Calu3 (cell line): Measurements from ENCODE around the gene AP1S3. TPM values are rescaled to one million over a fixed set of nuclear protein-coding genes. Genes with fewer than 3 reads are reported as not detected.

Experiments
- BruUV-seq: library from RNA; stranded (reverse); fragments of 400-500 nt; replicated peaks from 2 replicates; lab custom pipeline; 2021; lab: Mats Ljungman, UMichigan
- CTCF ChIA-PET: fragments of 300-600 bp; sonication (Branson Sonifier 250); formaldehyde crosslinking; loops from one replicate; lab custom pipeline; 2022; ENCODE audit warnings: antibody characterized with exemption; lab: Charles Lee
- DNase-seq: peaks from one replicate; pipeline ENCODE4 v3.0.0; 2022
- H3K27ac Mint-ChIP-seq: one replicate; pipeline ENCODE4 v1.8.0; 2022; ENCODE audit warnings: mixed read lengths; ENCODE audit not compliant: unreplicated experiment
- H3K27me3 Mint-ChIP-seq: one replicate; pipeline ENCODE4 v1.8.0; 2022; ENCODE audit warnings: mixed read lengths; ENCODE audit not compliant: unreplicated experiment
- H3K36me3 Mint-ChIP-seq: one replicate; pipeline ENCODE4 v1.8.0; 2022; ENCODE audit warnings: mild to moderate bottlenecking, moderate library complexity, mixed read lengths; ENCODE audit not compliant: insufficient read depth, unreplicated experiment
- H3K4me1 Mint-ChIP-seq: one replicate; pipeline ENCODE4 v1.8.0; 2022; ENCODE audit warnings: mild to moderate bottlenecking, low read depth, mixed read lengths; ENCODE audit not compliant: unreplicated experiment
- H3K4me3 Mint-ChIP-seq: one replicate; pipeline ENCODE4 v1.8.0; 2022; ENCODE audit warnings: mild to moderate bottlenecking, low read depth, moderate library complexity, mixed read lengths; ENCODE audit not compliant: unreplicated experiment
- H3K9me3 Mint-ChIP-seq: one replicate; pipeline ENCODE4 v1.8.0; 2022; ENCODE audit warnings: low read depth, mixed read lengths; ENCODE audit not compliant: unreplicated experiment
- intact Hi-C: fragments of 100-400 bp; cut with micrococcal nuclease; formaldehyde crosslinking; loops from one replicate; pipeline ENCODE4 v1.10.0; 2022; ENCODE audit not compliant: unreplicated experiment
- total RNA-seq: library from RNA; stranded (reverse); gene quantifications from 2 replicates; pipeline ENCODE4 v1.2.3, GENCODE V29; 2022
- TF ChIP-seq, protein P1 (sequence below): fragments of 200-600 bp; IDR thresholded peaks from one replicate; pipeline ENCODE4 v1.8.0; 2022; ENCODE audit warnings: antibody characterized with exemption; ENCODE audit not compliant: unreplicated experiment

The AP1S3 gene
- total RNA-seq, 1 experiment from 2014 or later: 119 TPM

DNA sequence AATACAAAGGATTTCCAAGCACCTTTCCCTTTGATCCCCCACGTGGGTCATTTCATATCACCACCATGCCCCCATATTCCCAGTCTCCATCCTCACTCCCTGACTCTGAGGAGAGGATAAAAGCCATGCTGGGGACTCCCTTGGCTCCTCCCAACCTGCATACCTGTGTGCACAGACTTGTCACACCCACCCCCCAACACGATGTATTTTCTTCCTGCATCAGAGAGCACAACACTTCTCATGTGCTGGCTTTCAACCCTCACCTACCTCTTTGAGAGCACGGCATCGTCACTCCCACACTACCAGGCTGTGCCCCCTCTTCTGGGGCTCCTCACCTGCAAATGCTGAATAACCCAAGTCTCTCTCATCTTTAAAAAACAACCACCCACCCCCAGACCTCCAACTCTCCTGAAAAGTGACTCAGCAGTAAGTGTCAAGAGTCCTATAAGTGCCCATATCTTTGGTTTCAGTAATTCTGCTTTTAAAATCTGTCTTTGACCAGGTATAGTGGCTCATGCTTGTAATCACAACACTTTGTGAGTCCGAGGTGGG is 53.1 kb downstream of the AP1S3 start:
- TF ChIP-seq, protein P1, sequence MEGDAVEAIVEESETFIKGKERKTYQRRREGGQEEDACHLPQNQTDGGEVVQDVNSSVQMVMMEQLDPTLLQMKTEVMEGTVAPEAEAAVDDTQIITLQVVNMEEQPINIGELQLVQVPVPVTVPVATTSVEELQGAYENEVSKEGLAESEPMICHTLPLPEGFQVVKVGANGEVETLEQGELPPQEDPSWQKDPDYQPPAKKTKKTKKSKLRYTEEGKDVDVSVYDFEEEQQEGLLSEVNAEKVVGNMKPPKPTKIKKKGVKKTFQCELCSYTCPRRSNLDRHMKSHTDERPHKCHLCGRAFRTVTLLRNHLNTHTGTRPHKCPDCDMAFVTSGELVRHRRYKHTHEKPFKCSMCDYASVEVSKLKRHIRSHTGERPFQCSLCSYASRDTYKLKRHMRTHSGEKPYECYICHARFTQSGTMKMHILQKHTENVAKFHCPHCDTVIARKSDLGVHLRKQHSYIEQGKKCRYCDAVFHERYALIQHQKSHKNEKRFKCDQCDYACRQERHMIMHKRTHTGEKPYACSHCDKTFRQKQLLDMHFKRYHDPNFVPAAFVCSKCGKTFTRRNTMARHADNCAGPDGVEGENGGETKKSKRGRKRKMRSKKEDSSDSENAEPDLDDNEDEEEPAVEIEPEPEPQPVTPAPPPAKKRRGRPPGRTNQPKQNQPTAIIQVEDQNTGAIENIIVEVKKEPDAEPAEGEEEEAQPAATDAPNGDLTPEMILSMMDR: no peak
- Mint-ChIP-seq H3K4me3 (peak overlapping the region; percentile 5), H3K36me3 (peaks cover 21% of the 10 kb centered on the region), H3K4me1 (peaks cover 60% of the 10 kb centered on the region), H3K27me3 (no peaks in the 10 kb centered on the region), H3K27ac (peak overlapping the region; percentile 58), H3K9me3 (no peaks in the 10 kb centered on the region)
- no TSS peak for BruUV-seq
- CTCF ChIA-PET: no interaction called here
- no peak for DNase-seq
- intact Hi-C loops: no loop called here

- Mint-ChIP-seq H3K36me3 (peaks cover 17% of the 10 kb centered on the region), H3K27me3 (no peaks in the 10 kb centered on the region), H3K9me3 (no peaks in the 10 kb centered on the region), H3K4me3 (no peak overlapping the region), H3K27ac (no peak overlapping the region), H3K4me1 (peaks cover 50% of the 10 kb centered on the region)
- intact Hi-C loops: no loop called here
- DNase-seq: no peak
- no TSS peak for BruUV-seq
- TF ChIP-seq, protein P1: no peak
- CTCF ChIA-PET: no interaction called here
These were observed 54.8 kb downstream of the AP1S3 start for GRCh38 chr2:223782629-223783028.

- DNase-seq: no peak
- TF ChIP-seq, protein P1: no peak
- CTCF ChIA-PET: no interaction called here
- Mint-ChIP-seq H3K27me3 (no peaks in the 10 kb centered on the region), H3K27ac (no peak overlapping the region), H3K36me3 (peaks cover 18% of the 10 kb centered on the region), H3K4me3 (no peak overlapping the region), H3K9me3 (no peaks in the 10 kb centered on the region), H3K4me1 (peaks cover 40% of the 10 kb centered on the region)
- no TSS peak for BruUV-seq
- intact Hi-C loops: no loop called here
These were observed 55.8 kb downstream of the AP1S3 start for GRCh38 chr2:223781560-223781959.

DNA sequence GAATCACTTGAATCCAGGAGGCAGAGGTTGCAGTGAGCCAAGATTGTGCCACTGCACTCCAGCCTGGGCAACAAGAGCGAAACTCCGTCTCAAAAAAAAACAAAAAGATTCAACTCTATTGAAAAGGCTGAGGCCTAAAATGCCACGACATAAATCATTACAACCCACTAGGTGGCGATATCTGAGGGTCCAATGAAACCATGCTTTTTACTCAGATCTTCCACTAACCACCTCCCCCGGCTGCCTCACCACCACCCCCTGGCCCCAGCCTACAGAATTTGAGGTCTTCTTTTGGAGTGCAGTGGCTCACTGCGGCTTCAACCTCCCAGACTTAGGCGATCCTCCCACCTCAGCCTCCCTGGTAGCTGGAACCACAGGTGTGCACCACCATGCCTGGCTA is 57.5 kb downstream of the AP1S3 start:
- Mint-ChIP-seq H3K4me1 (peaks cover 27% of the 10 kb centered on the region), H3K27ac (no peak overlapping the region), H3K27me3 (no peaks in the 10 kb centered on the region), H3K36me3 (peaks cover 31% of the 10 kb centered on the region), H3K9me3 (no peaks in the 10 kb centered on the region), H3K4me3 (no peak overlapping the region)
- TF ChIP-seq, protein P1: peak; percentile 34
- intact Hi-C loops: loop anchor here (1.0 kb wide), 1 partner anchor 80 kb away; no protein-coding TSS in a partner anchor
- peak; percentile 64 for DNase-seq
- CTCF ChIA-PET: interaction anchor here (0.6 to 2.1 kb wide), 3 partner anchors 18 to 114 kb away, joined by 3 to 10 read pairs (median 4); no protein-coding TSS in a partner anchor
- no TSS peak for BruUV-seq
